Ishikawa (cell line): ENCODE data around the gene LDHD.

ENCODE experiments used
- CEBPB ChIP-seq: IDR thresholded peaks from 2 replicates; pipeline ENCODE4 v1.6.1; 2012
- CREB1 ChIP-seq: IDR thresholded peaks from 2 replicates; pipeline ENCODE4 v1.6.1; 2012; ENCODE audit warnings: low read depth
- EGR1 ChIP-seq: IDR thresholded peaks from 2 replicates; pipeline ENCODE4 v1.6.1; 2012
- EP300 ChIP-seq: IDR thresholded peaks from 2 replicates; pipeline ENCODE4 v1.6.1; 2012; ENCODE audit warnings: borderline replicate concordance
- FOXM1 ChIP-seq: IDR thresholded peaks from 2 replicates; pipeline ENCODE4 v1.6.1; 2012; ENCODE audit warnings: low read depth, borderline replicate concordance
- NFIC ChIP-seq: IDR thresholded peaks from 2 replicates; pipeline ENCODE4 v1.6.1; 2012
- RAD21 ChIP-seq: IDR thresholded peaks from 2 replicates; pipeline ENCODE4 v1.6.1; 2012; ENCODE audit warnings: low read depth
- TAF1 ChIP-seq: IDR thresholded peaks from 2 replicates; pipeline ENCODE4 v1.6.1; 2012; ENCODE audit warnings: low read depth, mild to moderate bottlenecking
- TCF12 ChIP-seq: IDR thresholded peaks from 2 replicates; pipeline ENCODE4 v1.6.1; 2012; ENCODE audit warnings: low read depth
- TEAD4 ChIP-seq: IDR thresholded peaks from 2 replicates; pipeline ENCODE4 v1.6.1; 2012
- YY1 ChIP-seq: IDR thresholded peaks from 2 replicates; pipeline ENCODE4 v1.6.1; 2012; ENCODE audit warnings: low read depth
- ZBTB7A ChIP-seq: IDR thresholded peaks from 2 replicates; pipeline ENCODE4 v1.6.1; 2012; ENCODE audit warnings: low read depth
- TF ChIP-seq, protein P1 (sequence below): IDR thresholded peaks from 2 replicates; pipeline ENCODE4 v1.6.1; 2012
- TF ChIP-seq, protein P2 (sequence below): IDR thresholded peaks from 2 replicates; pipeline ENCODE4 v1.6.1; 2012
- TF ChIP-seq, protein P3 (sequence below): IDR thresholded peaks from 2 replicates; pipeline ENCODE4 v1.6.1; 2012; ENCODE audit warnings: low read depth, mild to moderate bottlenecking

Gene LDHD

DNA sequence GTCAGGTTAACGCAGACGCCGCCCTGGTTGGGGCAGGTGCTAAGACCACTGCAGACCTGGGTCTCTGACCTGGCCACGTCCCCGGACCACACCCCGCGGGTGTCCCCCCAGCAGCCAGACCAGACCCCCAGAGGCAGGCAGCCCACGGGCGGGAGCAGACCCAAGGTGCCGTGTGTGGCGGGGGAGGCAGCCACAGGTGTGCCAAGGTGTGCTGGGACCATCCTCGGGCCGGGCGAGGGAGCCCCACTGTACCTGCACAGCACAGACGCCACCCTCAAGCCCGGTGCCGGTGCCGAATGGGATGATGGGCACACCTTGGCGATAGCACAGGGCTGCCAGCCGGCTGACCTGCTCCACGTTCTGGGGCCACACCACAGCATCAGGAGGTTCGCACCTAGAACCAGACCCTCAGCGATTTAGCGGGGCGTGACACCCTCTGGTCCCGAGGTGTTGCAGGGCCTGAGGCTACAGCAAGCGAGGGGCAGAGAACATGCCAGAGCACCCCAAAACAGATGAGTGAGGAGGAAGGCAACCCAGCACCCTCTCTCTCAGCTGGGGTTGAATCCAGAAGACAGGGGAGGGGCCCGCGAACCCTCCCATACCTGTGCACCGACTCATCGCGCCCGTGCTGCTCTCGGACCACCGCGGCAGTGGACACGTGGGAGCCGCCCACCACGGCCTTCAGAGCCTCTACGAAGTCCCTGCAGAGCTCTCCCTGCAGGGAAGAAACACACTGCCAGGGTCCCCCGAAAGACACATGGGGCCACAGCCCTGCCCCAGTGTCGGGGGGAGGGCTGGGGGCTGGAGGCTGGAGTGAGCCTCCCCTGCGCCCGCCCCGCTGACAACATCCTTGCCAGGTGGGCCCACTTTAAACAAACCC, 1.4 kb downstream of the LDHD start:
- TF ChIP-seq TCF12: no peak
- TF ChIP-seq TEAD4: no peak
- TF ChIP-seq EGR1: no peak
- TF ChIP-seq EP300: no peak
- TF ChIP-seq, protein P1, sequence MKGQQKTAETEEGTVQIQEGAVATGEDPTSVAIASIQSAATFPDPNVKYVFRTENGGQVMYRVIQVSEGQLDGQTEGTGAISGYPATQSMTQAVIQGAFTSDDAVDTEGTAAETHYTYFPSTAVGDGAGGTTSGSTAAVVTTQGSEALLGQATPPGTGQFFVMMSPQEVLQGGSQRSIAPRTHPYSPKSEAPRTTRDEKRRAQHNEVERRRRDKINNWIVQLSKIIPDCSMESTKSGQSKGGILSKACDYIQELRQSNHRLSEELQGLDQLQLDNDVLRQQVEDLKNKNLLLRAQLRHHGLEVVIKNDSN: no peak
- no peak for TF ChIP-seq CREB1
- no peak for TF ChIP-seq RAD21
- no peak for TF ChIP-seq FOXM1
- TF ChIP-seq, protein P2, sequence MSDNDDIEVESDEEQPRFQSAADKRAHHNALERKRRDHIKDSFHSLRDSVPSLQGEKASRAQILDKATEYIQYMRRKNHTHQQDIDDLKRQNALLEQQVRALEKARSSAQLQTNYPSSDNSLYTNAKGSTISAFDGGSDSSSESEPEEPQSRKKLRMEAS: no peak
- TF ChIP-seq, protein P3, sequence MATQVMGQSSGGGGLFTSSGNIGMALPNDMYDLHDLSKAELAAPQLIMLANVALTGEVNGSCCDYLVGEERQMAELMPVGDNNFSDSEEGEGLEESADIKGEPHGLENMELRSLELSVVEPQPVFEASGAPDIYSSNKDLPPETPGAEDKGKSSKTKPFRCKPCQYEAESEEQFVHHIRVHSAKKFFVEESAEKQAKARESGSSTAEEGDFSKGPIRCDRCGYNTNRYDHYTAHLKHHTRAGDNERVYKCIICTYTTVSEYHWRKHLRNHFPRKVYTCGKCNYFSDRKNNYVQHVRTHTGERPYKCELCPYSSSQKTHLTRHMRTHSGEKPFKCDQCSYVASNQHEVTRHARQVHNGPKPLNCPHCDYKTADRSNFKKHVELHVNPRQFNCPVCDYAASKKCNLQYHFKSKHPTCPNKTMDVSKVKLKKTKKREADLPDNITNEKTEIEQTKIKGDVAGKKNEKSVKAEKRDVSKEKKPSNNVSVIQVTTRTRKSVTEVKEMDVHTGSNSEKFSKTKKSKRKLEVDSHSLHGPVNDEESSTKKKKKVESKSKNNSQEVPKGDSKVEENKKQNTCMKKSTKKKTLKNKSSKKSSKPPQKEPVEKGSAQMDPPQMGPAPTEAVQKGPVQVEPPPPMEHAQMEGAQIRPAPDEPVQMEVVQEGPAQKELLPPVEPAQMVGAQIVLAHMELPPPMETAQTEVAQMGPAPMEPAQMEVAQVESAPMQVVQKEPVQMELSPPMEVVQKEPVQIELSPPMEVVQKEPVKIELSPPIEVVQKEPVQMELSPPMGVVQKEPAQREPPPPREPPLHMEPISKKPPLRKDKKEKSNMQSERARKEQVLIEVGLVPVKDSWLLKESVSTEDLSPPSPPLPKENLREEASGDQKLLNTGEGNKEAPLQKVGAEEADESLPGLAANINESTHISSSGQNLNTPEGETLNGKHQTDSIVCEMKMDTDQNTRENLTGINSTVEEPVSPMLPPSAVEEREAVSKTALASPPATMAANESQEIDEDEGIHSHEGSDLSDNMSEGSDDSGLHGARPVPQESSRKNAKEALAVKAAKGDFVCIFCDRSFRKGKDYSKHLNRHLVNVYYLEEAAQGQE: no peak
- TF ChIP-seq ZBTB7A: no peak
- no peak for TF ChIP-seq TAF1
- TF ChIP-seq NFIC: no peak
- no peak for TF ChIP-seq YY1
- TF ChIP-seq CEBPB: no peak

DNA sequence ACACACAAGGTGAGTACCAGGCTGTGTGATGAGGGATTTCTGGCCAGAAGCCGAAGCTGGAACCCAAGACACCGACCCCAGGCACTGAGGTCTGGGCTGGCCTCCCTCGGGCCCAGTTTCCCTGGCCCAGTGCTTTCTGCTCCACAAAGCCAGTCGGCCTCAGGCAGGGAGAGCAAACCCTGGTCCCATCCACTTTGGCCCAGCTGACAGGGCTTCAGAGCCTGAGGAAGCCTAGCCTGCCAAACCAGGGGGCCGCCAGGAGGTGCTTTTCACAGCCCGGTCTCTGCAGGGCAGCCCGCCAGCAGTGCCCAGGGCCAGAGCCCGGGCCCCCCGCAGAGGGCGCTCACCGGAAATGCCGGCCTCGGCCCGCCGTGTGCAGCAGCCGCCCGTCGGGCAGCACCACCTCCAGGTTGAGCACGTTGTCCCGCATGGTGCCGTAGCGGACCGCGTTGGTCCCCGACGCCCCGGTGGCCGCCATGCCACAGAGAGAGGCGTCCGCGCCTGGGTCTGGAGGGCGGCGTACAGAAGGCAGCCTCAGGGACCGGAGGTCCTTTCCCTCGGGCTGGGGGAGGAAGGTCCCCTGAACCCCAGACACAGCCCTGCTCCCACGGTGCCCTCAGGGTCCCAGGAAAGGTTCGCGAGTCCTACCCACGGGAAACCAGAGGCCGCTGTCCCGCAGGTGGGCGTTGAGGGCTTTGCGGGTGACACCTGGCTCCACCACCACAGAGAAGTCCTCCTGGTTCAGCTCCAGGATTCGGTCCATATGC, 2.2 kb downstream of the LDHD start:
- TF ChIP-seq, protein P3: no peak
- TF ChIP-seq TEAD4 (no peak), YY1 (no peak), RAD21 (no peak), TAF1 (no peak), NFIC (no peak), ZBTB7A (no peak), CREB1 (no peak), FOXM1 (no peak), EP300 (no peak)
- TF ChIP-seq, protein P1: no peak
- TF ChIP-seq, protein P2: no peak

DNA sequence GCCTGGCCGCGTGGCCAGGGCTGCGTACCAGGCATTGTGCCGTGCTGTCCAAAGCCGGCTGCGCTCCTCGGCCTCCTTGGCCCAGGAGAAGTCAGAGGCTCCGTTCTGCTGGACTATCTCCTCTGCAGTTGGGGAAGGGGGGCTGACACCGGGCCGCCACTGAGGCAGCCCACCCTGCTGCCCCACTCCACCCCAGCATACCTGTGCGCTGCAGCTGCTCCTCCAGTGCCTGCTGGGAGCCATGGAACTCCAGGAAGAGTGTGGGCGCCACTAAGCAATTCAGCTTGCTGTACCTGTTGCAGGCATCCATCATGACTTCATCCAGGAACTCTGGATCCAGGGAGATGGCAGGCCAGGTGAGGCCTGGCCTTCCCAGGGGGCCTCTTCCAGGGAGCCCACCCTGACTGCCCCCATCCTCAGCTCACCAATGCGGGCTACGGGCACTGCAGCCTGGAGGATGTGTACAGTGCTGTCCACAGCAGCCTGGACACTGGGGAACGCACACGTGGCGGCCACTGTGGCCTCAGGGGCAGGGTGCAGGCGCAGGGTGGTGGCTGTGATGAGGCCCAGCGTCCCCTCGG, 2.9 kb downstream of the LDHD start:
- no peak for TF ChIP-seq FOXM1
- no peak for TF ChIP-seq YY1
- TF ChIP-seq, protein P3: no peak
- TF ChIP-seq TAF1: no peak
- no peak for TF ChIP-seq TEAD4
- no peak for TF ChIP-seq ZBTB7A
- TF ChIP-seq, protein P1: no peak
- no peak for TF ChIP-seq NFIC
- TF ChIP-seq EP300: no peak
- TF ChIP-seq CREB1: no peak
- no peak for TF ChIP-seq EGR1
- no peak for TF ChIP-seq TCF12
- TF ChIP-seq, protein P2: no peak
- no peak for TF ChIP-seq RAD21
- TF ChIP-seq CEBPB: no peak
